Measurements from ENCODE around the gene PLA2G2C. TPM values are rescaled to one million over a fixed set of nuclear protein-coding genes. Genes with fewer than 3 reads are reported as not detected.
A peak's percentile ranks its signal among the peaks of the same experiment; 100 is the strongest.

The PLA2G2C gene
- total RNA-seq, 1 donor from 2014 or later: 0.65 TPM

GRCh38 chr1:20154301-20154831, 32.0 kb downstream of the PLA2G2C start:
- H3K27me3 Mint-ChIP-seq (ENCODE audit: insufficient read depth): peaks cover 2% of the 10 kb centered on the region
- H3K9me3 Mint-ChIP-seq: peaks cover 6% of the 10 kb centered on the region
- H3K27ac Mint-ChIP-seq: peak overlapping the region; percentile 7
- no peak for DNase-seq (ENCODE audit: low spot score)
- intact Hi-C loops (cut with micrococcal nuclease): loop anchor here (5.0 kb wide), 1 partner anchor 33 kb away; the partner anchor contains the start of genes PLA2G2C and UBXN10
- H3K4me1 Mint-ChIP-seq (ENCODE audit: low read depth): peaks cover 17% of the 10 kb centered on the region
- H3K36me3 Mint-ChIP-seq (ENCODE audit: low read depth): no peaks in the 10 kb centered on the region
- H3K4me3 Mint-ChIP-seq: no peak overlapping the region

DNA sequence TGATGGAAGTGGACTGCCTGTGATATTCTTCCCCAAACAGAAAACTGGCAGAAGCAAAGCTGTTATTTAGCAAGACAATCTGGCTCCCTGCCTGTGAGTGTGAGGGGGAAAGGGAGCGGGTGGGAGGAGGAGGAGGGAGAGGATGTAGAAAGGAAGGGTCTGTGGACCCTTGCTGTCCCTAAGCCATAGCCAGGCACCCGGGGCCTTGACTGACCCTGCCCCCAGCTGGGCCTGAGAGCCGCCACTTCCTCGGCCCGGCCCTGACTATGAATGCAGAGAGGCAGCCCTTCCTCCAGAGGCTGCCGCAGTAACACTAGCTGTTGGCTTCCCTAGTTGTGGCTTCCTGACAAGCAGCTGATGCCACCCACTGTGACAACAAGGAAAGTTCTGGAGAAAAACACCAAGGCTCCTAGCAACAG, 33.3 kb downstream of the PLA2G2C start:
- DNase-seq (ENCODE audit: low spot score): no peak
- H3K36me3 Mint-ChIP-seq (ENCODE audit: low read depth): no peaks in the 10 kb centered on the region
- no peak overlapping the region for H3K4me3 Mint-ChIP-seq
- peaks cover 2% of the 10 kb centered on the region for H3K27me3 Mint-ChIP-seq (ENCODE audit: insufficient read depth)
- no peak overlapping the region for H3K27ac Mint-ChIP-seq
- no peaks in the 10 kb centered on the region for H3K9me3 Mint-ChIP-seq
- intact Hi-C loops (cut with micrococcal nuclease): loop anchor here (1.0 to 5.0 kb wide), 6 partner anchors 34 to 271 kb away; partner anchors contain the start of genes OTUD3, PLA2G2C and UBXN10
- H3K4me1 Mint-ChIP-seq (ENCODE audit: low read depth): peaks cover 17% of the 10 kb centered on the region

- H3K27ac Mint-ChIP-seq: no peak overlapping the region
Observed at GRCh38 chr1:20152599-20152930, 33.8 kb downstream of the PLA2G2C start.

DNA sequence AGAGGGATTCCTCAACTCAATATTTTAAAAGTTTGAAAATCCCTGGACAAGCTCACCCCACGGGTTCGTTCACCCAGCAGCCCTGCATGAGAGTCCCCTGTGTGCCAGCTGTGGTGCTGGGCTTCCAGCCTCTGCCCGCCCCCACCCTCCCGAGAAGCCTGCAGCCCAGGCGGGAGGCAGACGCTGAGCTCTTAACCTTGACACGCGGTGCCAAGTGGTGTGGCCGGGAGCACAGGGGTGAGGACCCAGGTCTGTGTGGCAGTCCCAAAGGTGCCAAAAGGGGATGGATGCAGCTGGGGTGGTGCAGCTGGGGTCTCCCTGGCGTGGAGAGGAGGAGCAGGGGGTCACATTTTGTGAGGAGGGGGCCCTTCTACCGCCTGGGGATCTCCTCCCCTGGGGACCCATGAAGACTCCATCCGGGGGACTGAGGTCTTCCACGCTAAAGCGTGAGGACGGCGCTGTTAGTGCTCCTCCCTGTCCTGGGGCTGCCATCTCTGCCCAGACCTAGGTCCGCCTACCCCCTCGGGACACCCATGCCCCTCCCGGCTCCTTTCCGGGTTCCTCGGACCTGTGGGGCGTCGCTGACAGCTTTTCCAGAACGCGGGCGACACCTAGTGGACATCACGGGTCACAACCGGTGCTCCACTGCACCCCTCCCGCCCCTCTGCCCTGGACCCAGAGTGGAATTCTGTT, 34.3 kb downstream of the PLA2G2C start:
- intact Hi-C loops (cut with micrococcal nuclease): loop anchor here (1.0 to 5.0 kb wide), 6 partner anchors 35 to 270 kb away; partner anchors contain the start of genes OTUD3, PLA2G2C and UBXN10
- peak; percentile 69 for DNase-seq (ENCODE audit: low spot score)
- H3K27ac Mint-ChIP-seq: peak overlapping the region; percentile 20
- H3K36me3 Mint-ChIP-seq (ENCODE audit: low read depth): no peaks in the 10 kb centered on the region
- H3K27me3 Mint-ChIP-seq (ENCODE audit: insufficient read depth): no peaks in the 10 kb centered on the region
- H3K9me3 Mint-ChIP-seq: no peaks in the 10 kb centered on the region
- peak overlapping the region; percentile 73 for H3K4me3 Mint-ChIP-seq
- peaks cover 17% of the 10 kb centered on the region for H3K4me1 Mint-ChIP-seq (ENCODE audit: low read depth)

More at GRCh38 chr1:20152599-20152930, 33.8 kb downstream of the PLA2G2C start:
- intact Hi-C loops (cut with micrococcal nuclease): loop anchor here (1.0 to 5.0 kb wide), 6 partner anchors 35 to 270 kb away; partner anchors contain the start of genes OTUD3, PLA2G2C and UBXN10
- H3K27me3 Mint-ChIP-seq (ENCODE audit: insufficient read depth): peaks cover 2% of the 10 kb centered on the region
- H3K9me3 Mint-ChIP-seq: no peaks in the 10 kb centered on the region
- H3K4me1 Mint-ChIP-seq (ENCODE audit: low read depth): peaks cover 17% of the 10 kb centered on the region
- peak overlapping the region; percentile 73 for H3K4me3 Mint-ChIP-seq
- no peaks in the 10 kb centered on the region for H3K36me3 Mint-ChIP-seq (ENCODE audit: low read depth)
- no peak for DNase-seq (ENCODE audit: low spot score)

DNA sequence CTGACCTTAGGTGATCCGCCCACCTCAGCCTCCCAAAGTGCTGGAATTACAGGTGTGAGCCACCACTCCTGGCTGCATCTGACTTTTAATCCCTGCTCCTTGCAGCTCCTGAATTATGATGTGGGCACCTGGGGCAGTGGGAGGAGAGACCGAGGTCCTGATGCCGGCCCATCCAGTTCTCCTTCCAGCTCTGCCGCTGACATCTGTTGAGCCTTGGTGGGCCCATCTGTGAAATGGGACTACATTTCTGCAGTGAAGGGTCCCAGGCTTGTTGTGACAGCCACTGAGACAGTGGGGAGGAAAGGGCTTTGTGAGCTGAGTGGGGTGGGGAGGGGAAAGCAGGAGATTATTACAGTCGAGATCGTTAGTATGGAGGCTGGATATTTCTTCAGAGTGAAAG, 35.3 kb downstream of the PLA2G2C start:
- H3K4me3 Mint-ChIP-seq: no peak overlapping the region
- H3K27ac Mint-ChIP-seq: no peak overlapping the region
- no peak for DNase-seq (ENCODE audit: low spot score)
- no peaks in the 10 kb centered on the region for H3K9me3 Mint-ChIP-seq
- no peaks in the 10 kb centered on the region for H3K36me3 Mint-ChIP-seq (ENCODE audit: low read depth)
- H3K27me3 Mint-ChIP-seq (ENCODE audit: insufficient read depth): no peaks in the 10 kb centered on the region
- peaks cover 17% of the 10 kb centered on the region for H3K4me1 Mint-ChIP-seq (ENCODE audit: low read depth)
- intact Hi-C loops (cut with micrococcal nuclease): loop anchor here (5.0 kb wide), 1 partner anchor 36 kb away; the partner anchor contains the start of genes PLA2G2C and UBXN10

DNA sequence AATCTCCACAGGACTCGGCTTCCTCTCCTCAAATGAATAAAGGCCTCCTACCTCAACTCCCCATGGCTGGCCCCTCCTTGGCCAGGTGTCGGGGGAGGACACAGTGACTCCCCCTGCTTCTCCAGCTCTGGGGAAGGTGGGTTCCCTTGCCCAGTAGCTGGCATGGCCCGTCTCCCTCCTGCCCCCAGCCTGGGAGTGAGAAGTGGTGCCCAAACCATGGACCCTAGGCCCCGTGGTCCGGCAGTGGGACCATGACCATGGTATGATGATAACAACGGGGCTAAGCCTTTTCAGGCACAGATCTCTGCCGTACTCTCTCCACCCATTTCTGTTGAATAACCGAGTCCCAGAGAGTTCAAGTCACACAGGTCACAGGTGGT, 36.0 kb downstream of the PLA2G2C start:
- no peaks in the 10 kb centered on the region for H3K36me3 Mint-ChIP-seq (ENCODE audit: low read depth)
- peaks cover 17% of the 10 kb centered on the region for H3K4me1 Mint-ChIP-seq (ENCODE audit: low read depth)
- no peaks in the 10 kb centered on the region for H3K9me3 Mint-ChIP-seq
- H3K27me3 Mint-ChIP-seq (ENCODE audit: insufficient read depth): no peaks in the 10 kb centered on the region
- DNase-seq (ENCODE audit: low spot score): no peak
- intact Hi-C loops (cut with micrococcal nuclease): loop anchor here (5.0 kb wide), 1 partner anchor 37 kb away; the partner anchor contains the start of genes PLA2G2C and UBXN10
- no peak overlapping the region for H3K4me3 Mint-ChIP-seq
- H3K27ac Mint-ChIP-seq: no peak overlapping the region

DNA sequence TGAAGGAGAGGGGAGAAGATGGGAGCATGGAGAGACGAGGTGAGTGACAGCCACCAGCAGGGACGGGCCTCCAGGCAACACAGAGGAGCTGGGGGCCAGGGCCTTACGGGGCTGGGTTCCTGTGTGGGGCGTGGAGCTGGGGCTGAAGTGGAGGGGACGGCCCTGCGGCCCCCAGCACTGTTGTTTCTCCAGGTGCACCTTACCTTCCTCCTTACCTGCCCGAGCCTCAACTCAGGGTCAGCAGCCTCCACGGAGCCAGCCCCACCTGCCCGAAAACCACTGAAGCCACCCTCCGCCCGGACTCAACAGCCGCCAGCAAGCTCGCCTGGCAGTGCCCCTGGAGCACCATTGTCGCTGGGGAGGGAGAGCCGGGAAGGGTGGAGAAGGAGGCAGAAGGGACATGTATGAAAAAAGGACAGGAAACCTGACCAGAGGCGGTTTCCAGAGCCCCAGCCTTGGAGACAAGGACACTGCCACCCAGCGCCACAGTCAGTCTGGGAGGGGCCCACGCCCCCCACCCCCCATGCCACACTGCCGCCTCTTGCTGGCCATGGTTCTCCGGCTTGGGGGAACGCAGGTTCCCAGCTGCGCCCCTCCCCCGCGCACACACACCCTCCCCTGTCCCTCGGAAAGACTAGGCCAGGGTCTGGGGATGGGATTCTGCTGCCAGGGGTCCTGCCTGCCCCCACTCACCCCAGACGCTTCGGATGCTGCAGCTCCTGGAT, 36.6 kb downstream of the PLA2G2C start:
- intact Hi-C loops (cut with micrococcal nuclease): loop anchor here (5.0 kb wide), 1 partner anchor 38 kb away; the partner anchor contains the start of genes PLA2G2C and UBXN10

GRCh38 chr1:20148571-20149500, 37.5 kb downstream of the PLA2G2C start:
- no peak for DNase-seq (ENCODE audit: low spot score)
- no peaks in the 10 kb centered on the region for H3K36me3 Mint-ChIP-seq (ENCODE audit: low read depth)
- H3K4me1 Mint-ChIP-seq (ENCODE audit: low read depth): peaks cover 5% of the 10 kb centered on the region
- no peak overlapping the region for H3K4me3 Mint-ChIP-seq
- no peaks in the 10 kb centered on the region for H3K9me3 Mint-ChIP-seq
- intact Hi-C loops (cut with micrococcal nuclease): no loop called here
- no peaks in the 10 kb centered on the region for H3K27me3 Mint-ChIP-seq (ENCODE audit: insufficient read depth)
- H3K27ac Mint-ChIP-seq: no peak overlapping the region

More for the DNA sequence above, 36.6 kb downstream of the PLA2G2C start:
- Mint-ChIP-seq H3K9me3 (no peaks in the 10 kb centered on the region), H3K4me1 (ENCODE audit: low read depth) (peaks cover 14% of the 10 kb centered on the region), H3K27ac (no peak overlapping the region), H3K4me3 (no peak overlapping the region), H3K36me3 (ENCODE audit: low read depth) (no peaks in the 10 kb centered on the region), H3K27me3 (ENCODE audit: insufficient read depth) (no peaks in the 10 kb centered on the region)
- DNase-seq (ENCODE audit: low spot score): no peak

DNA sequence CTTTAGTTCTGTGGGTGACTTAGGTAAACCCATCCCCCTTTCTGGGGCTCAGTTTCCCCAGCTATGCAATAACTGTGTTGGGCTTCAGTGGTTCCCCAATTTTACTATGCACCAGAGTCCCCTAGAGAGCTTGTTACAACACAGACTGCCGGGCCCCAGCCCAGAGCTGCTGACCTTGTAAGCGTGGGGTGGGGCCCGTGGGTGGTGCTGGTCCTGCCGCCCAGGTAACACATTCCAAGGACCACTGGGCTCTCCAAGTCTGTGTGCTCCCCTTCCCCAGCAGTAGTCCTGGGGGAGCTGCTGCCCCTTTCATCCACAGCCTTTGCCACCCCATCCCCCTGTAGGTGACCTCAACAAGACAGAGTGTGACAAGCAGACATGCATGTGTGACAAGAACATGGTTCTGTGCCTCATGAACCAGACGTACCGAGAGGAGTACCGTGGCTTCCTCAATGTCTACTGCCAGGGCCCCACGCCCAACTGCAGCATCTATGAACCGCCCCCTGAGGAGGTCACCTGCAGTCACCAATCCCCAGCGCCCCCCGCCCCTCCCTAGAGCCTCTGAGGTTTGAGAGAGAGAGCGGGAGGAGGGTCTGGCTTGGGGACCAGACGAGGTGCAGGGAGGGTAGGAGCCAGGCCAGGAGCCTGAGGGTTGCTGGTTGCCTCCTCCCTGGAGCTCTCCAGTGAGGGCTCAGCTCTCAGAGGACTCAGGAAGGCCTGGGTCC, 38.3 kb downstream of the PLA2G2C start:
- Mint-ChIP-seq H3K9me3 (no peaks in the 10 kb centered on the region), H3K27me3 (ENCODE audit: insufficient read depth) (no peaks in the 10 kb centered on the region)

DNA sequence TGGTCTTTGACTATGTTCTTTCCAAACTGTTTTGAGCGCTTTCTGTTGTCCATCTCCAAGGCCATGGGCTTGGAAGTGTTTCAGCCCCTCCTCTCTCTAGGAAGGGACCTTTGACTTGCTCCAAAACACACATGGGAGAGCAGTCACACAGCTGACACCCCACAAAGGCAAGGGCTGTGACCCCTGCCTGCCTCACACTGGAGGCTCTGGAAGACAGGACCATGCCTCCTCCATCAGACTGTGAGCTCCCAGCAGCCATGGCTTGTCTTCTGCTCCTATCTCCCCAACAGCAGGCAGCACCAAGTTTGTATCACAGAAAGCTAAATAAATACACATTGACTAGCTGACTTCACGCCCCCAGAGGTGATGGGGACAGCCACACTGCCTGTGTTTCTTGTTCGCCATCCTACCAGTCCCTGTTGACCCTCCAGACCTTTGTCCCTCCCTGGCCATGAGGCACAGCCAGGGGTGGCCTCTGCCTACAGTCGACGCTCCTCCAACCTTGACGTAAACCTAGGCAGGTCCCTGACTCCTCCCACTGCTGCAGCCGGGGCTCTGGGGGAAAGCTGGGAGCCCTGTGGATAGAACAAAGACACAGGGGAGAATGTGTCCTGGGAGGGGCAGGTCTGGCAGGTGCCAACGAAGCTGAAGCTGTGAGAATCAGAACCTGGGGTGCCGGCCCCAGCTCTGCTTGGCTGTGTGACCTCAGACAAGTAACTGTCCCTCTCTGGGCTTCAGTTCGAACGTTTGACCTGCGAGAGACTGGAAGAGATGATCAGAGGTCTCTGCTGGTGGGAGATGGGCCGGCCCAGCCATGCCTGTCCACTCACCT, 42.4 kb downstream of the PLA2G2C start:
- H3K36me3 Mint-ChIP-seq (ENCODE audit: low read depth): no peaks in the 10 kb centered on the region
- no peak overlapping the region for H3K27ac Mint-ChIP-seq
- no peaks in the 10 kb centered on the region for H3K27me3 Mint-ChIP-seq (ENCODE audit: insufficient read depth)
- no peaks in the 10 kb centered on the region for H3K4me1 Mint-ChIP-seq (ENCODE audit: low read depth)
- intact Hi-C loops (cut with micrococcal nuclease): no loop called here
- H3K9me3 Mint-ChIP-seq: no peaks in the 10 kb centered on the region
- H3K4me3 Mint-ChIP-seq: no peak overlapping the region
- DNase-seq (ENCODE audit: low spot score): no peak

More for the DNA sequence above, 38.3 kb downstream of the PLA2G2C start:
- Mint-ChIP-seq H3K4me1 (ENCODE audit: low read depth) (peaks cover 5% of the 10 kb centered on the region), H3K27ac (no peak overlapping the region), H3K36me3 (ENCODE audit: low read depth) (no peaks in the 10 kb centered on the region), H3K4me3 (no peak overlapping the region)
- intact Hi-C loops (cut with micrococcal nuclease): no loop called here
- no peak for DNase-seq (ENCODE audit: low spot score)

DNA sequence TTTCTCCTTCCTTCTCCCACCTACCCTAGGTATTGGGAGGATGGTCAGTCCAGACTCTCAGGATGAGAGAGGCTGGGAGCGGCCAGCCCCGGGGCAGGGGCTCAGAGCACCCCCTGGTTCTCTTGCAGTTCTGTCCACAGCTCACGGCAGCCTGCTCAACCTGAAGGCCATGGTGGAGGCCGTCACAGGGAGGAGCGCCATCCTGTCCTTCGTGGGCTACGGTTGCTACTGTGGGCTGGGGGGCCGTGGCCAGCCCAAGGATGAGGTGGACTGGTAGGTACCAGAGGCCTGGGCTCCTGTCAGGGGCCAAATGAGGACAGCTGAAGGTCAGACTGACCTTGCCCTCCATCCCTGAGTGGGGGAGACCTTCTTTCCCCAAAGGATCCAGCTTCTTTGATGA, 43.0 kb downstream of the PLA2G2C start:
- intact Hi-C loops (cut with micrococcal nuclease): no loop called here

More for the DNA sequence above, 43.0 kb downstream of the PLA2G2C start:
- no peak for DNase-seq (ENCODE audit: low spot score)
- no peak overlapping the region for H3K4me3 Mint-ChIP-seq
- no peaks in the 10 kb centered on the region for H3K36me3 Mint-ChIP-seq (ENCODE audit: low read depth)
- no peaks in the 10 kb centered on the region for H3K4me1 Mint-ChIP-seq (ENCODE audit: low read depth)
- H3K9me3 Mint-ChIP-seq: no peaks in the 10 kb centered on the region
- no peak overlapping the region for H3K27ac Mint-ChIP-seq
- H3K27me3 Mint-ChIP-seq (ENCODE audit: insufficient read depth): peaks cover 1% of the 10 kb centered on the region
